ENCODE results near the gene HECW1.

Gene HECW1

DNA sequence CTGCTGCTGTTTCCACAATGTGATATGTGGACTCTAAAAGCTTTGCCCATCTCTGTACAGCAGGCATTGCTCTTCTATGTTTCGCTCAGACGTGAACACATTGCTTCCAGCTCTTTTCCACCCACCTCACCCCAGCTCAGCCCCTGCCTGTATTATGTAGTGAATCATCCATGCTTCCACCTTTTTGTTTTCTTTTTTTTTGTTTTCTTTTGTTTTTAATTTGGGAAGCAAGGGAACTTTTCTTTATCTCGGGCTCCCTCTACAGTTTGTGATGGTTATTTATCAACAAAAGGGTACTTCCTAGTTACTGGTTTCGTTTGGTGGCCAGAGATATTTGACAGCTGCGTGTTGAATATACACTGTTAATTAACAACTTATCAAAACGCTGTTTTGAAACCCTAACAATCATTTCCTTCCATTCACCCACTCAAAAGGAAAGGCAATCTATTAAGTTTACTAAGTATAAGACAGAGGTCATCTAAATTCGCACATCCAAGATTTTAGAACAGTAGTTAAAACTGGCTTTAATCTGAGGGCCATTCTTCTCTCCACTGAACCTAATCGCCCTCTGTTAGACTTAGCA is 342.6 kb downstream of the HECW1 start:
- peak overlapping the region; percentile 45 for H3K4me2 ChIP-seq (ENCODE audit: low read length)
- no peak overlapping the region for H3K9ac ChIP-seq (ENCODE audit: low read depth, low read length)

DNA sequence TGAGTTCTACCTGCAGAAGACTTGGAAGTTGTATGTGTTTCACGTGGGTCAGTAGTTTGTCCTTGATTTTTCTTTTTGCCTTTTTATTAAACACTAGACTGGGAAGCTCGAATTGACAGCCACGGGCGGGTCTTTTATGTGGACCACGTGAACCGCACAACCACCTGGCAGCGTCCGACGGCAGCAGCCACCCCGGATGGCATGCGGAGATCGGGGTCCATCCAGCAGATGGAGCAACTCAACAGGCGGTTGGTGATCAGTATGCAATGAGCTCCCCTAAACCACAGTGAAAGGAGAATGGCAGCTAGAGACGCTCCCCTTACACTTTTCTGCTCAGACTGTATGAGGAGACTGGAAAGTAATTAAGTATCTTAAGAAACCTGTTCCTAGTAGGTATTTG is 343.8 kb downstream of the HECW1 start:
- Histone ChIP-seq H3K4me2 (ENCODE audit: low read length) (no peak overlapping the region), H3K27me3 (ENCODE audit: control insufficient read depth, insufficient read depth, low read length) (peaks cover 51% of the 10 kb centered on the region), H3K9ac (ENCODE audit: low read depth, low read length) (no peak overlapping the region), H3K4me3 (ENCODE audit: low read length) (no peak overlapping the region), H3K36me3 (ENCODE audit: insufficient read depth, low read length) (no peaks in the 10 kb centered on the region), H3K9me3 (replicated peaks; ENCODE audit: low read length) (no peaks in the 10 kb centered on the region), H3K4me1 (ENCODE audit: control insufficient read depth, insufficient read depth, low read length) (peaks cover 3% of the 10 kb centered on the region)

More for the DNA sequence above, 342.6 kb downstream of the HECW1 start:
- Histone ChIP-seq H3K36me3 (ENCODE audit: insufficient read depth, low read length) (no peaks in the 10 kb centered on the region), H3K27me3 (ENCODE audit: control insufficient read depth, insufficient read depth, low read length) (peaks cover 49% of the 10 kb centered on the region), H3K9me3 (replicated peaks; ENCODE audit: low read length) (no peaks in the 10 kb centered on the region), H3K4me1 (ENCODE audit: control insufficient read depth, insufficient read depth, low read length) (peaks cover 3% of the 10 kb centered on the region), H3K4me3 (ENCODE audit: low read length) (no peak overlapping the region)

DNA sequence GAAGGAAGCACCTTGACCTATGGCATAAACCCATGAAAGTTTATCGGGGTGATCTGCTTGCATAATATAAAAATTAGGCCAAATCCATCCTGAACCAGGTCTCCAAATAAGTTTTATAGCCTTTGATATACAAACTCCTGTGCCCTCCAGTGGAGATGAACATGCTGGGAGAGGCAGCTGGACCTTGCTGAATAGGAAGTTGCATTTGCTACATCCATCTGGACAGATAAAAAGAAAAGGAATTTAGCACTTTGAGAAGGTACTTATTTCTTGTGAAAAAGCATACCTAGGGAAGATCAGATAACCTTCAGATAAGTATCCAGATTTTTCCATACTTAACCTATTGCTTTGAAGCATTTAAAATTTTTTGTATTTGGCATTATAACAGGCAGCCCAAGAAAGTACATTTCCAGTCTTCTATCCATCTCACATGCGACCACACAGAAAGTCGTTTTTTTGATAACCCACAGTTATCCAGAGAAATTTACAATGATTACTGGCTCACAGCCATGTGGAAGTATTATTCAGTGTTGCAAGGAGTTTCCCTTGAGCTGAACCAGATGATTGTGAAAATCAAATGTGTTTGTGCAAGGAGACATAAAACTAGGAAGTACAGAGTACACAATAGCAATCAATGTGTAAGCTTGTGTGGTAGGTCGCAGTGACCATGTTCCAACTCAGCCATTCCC is 346.0 kb downstream of the HECW1 start:
- Histone ChIP-seq H3K4me3 (ENCODE audit: low read length) (no peak overlapping the region), H3K9me3 (replicated peaks; ENCODE audit: low read length) (no peaks in the 10 kb centered on the region), H3K4me1 (ENCODE audit: control insufficient read depth, insufficient read depth, low read length) (peaks cover 3% of the 10 kb centered on the region), H3K27me3 (ENCODE audit: control insufficient read depth, insufficient read depth, low read length) (peaks cover 61% of the 10 kb centered on the region), H3K36me3 (ENCODE audit: insufficient read depth, low read length) (no peaks in the 10 kb centered on the region), H3K4me2 (ENCODE audit: low read length) (no peak overlapping the region), H3K9ac (ENCODE audit: low read depth, low read length) (no peak overlapping the region)

DNA sequence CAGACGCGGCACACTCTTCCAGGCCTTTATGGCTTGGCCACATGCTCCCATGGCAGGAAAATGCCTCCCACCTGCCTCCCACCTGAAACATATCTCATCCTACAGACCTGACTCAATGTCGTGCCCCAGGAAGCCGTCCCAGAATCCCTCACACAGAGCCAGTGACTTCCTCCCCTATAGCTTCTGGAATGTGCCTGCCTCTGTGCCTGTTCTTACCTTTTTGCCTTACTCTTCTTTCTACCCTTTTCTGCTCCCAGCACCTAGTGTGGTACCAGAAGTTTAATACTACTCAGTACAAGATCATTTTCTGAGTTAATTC is 346.5 kb downstream of the HECW1 start:
- no peaks in the 10 kb centered on the region for H3K9me3 ChIP-seq (replicated peaks; ENCODE audit: low read length)
- H3K4me2 ChIP-seq (ENCODE audit: low read length), result no peak overlapping the region
- H3K4me3 ChIP-seq (ENCODE audit: low read length), result no peak overlapping the region
- peaks cover 62% of the 10 kb centered on the region for H3K27me3 ChIP-seq (ENCODE audit: control insufficient read depth, insufficient read depth, low read length)
- H3K9ac ChIP-seq (ENCODE audit: low read depth, low read length), result no peak overlapping the region
- no peaks in the 10 kb centered on the region for H3K36me3 ChIP-seq (ENCODE audit: insufficient read depth, low read length)
- H3K4me1 ChIP-seq (ENCODE audit: control insufficient read depth, insufficient read depth, low read length), result peaks cover 7% of the 10 kb centered on the region

DNA sequence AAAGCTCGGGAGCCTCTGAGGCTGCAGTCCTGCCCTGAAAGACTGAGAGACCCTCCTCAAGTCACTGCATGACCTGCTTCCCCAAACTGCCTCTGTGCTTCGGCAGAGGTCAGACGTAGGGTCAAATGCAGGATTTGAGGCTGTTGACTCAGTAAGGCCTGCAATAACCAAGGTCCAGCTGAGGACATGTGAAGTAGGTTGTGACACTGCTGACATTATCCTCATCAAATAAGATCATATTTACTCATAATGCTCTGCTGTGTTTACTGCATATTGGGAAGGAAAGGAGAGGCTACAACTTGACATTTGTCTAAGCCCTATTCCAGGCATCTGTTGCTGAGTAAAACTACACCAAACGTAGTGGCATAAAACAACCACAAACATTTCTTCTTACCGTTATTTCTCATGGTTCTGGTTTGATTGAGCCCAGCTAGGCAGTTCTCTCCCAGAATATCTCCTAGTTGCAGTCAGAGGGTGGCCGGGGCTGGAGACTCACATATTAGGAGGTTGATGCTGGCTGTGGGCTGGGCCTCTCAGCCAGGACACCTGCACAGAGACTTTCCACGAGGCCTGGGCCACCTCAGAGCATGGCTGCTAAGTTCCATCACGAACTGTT is 348.4 kb downstream of the HECW1 start:
- Histone ChIP-seq H3K4me3 (ENCODE audit: low read length) (no peak overlapping the region), H3K4me1 (ENCODE audit: control insufficient read depth, insufficient read depth, low read length) (peaks cover 4% of the 10 kb centered on the region), H3K27me3 (ENCODE audit: control insufficient read depth, insufficient read depth, low read length) (peaks cover 73% of the 10 kb centered on the region), H3K9ac (ENCODE audit: low read depth, low read length) (no peak overlapping the region), H3K36me3 (ENCODE audit: insufficient read depth, low read length) (no peaks in the 10 kb centered on the region), H3K9me3 (replicated peaks; ENCODE audit: low read length) (no peaks in the 10 kb centered on the region), H3K4me2 (ENCODE audit: low read length) (no peak overlapping the region)

DNA sequence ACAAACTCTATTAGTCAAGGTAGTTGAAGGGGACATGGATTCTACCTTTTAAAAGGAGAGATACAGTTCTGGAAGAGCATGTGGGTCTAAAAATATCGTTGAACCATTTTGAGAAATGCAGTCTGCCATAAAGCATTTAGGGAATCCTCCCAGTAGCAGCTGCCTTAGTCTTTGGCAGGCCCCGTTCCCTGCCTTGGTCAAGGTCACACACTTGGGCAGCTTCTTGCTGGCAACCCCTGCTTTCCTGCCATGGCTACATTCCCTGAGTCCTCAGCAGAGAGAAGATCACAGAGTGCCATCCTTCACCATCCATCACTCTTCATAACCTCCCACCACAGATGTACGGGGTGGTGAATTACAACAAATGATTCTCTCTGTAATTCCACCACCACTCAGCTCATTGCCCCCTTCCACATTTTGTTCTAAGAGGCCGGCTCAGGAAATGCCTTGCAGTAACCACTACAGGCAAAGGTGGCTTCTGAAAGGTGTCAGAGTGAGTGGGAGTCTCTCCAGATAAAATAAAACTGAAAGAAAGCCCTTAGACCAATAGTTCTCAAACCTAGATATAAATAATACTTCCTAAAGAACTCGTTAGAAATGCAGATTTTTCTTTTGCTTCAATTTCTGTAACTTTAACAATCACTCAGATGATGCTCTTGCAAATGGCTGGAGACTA is 349.0 kb downstream of the HECW1 start:
- no peaks in the 10 kb centered on the region for H3K36me3 ChIP-seq (ENCODE audit: insufficient read depth, low read length)
- H3K4me3 ChIP-seq (ENCODE audit: low read length), result no peak overlapping the region
- H3K27me3 ChIP-seq (ENCODE audit: control insufficient read depth, insufficient read depth, low read length), result peaks cover 73% of the 10 kb centered on the region
- H3K4me1 ChIP-seq (ENCODE audit: control insufficient read depth, insufficient read depth, low read length), result peaks cover 4% of the 10 kb centered on the region
- no peaks in the 10 kb centered on the region for H3K9me3 ChIP-seq (replicated peaks; ENCODE audit: low read length)
- H3K9ac ChIP-seq (ENCODE audit: low read depth, low read length), result no peak overlapping the region
- no peak overlapping the region for H3K4me2 ChIP-seq (ENCODE audit: low read length)

DNA sequence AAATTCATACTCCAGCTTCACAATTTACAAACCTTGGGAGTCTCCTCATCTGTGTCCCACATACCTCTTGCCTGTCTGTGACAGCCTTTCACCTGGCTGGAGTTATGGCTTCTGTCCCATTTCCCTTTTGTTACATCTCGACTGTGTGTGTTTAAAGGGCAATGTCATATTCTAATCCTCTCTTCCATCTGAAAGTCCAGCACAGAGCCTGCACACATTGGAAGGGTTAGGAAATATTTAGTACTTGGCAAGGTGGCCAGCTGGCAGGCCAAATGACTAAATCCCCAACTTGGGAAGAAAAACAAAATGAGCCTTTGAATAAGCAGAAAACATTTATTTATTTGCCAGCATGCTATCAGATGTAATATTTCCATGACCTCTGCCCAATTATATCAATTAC is 350.4 kb downstream of the HECW1 start:
- H3K4me1 ChIP-seq (ENCODE audit: control insufficient read depth, insufficient read depth, low read length), result peaks cover 6% of the 10 kb centered on the region
- no peak overlapping the region for H3K9ac ChIP-seq (ENCODE audit: low read depth, low read length)
- H3K4me3 ChIP-seq (ENCODE audit: low read length), result no peak overlapping the region
- H3K27me3 ChIP-seq (ENCODE audit: control insufficient read depth, insufficient read depth, low read length), result peaks cover 72% of the 10 kb centered on the region
- H3K36me3 ChIP-seq (ENCODE audit: insufficient read depth, low read length), result no peaks in the 10 kb centered on the region
- H3K9me3 ChIP-seq (replicated peaks; ENCODE audit: low read length), result no peaks in the 10 kb centered on the region
- H3K4me2 ChIP-seq (ENCODE audit: low read length), result no peak overlapping the region

DNA sequence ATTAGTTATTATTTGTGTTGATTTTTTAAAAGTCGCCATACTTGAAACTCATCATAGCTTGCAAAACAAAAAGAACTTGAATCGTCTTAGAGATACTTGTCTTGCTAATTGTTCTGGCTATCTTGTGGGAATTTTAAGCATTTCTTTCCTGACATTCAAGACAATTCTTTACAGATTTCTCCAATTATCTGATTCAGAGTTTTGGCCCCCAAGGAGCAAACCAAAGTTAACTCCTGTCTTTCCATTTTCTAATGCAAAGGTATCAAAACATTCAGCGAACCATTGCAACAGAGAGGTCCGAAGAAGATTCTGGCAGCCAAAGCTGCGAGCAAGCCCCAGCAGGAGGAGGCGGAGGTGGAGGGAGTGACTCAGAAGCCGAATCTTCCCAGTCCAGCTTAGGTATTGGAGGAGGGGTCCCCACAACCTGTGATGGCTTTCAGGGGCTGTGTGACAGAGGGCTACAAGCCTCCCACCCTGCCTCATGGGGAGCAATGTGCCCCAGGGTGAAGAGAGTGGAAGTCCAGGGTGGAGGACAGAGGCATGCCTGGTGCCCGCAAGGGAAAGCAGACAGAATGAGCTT is 351.0 kb downstream of the HECW1 start:
- no peaks in the 10 kb centered on the region for H3K9me3 ChIP-seq (replicated peaks; ENCODE audit: low read length)
- H3K4me3 ChIP-seq (ENCODE audit: low read length), result no peak overlapping the region
- no peaks in the 10 kb centered on the region for H3K36me3 ChIP-seq (ENCODE audit: insufficient read depth, low read length)
- H3K4me1 ChIP-seq (ENCODE audit: control insufficient read depth, insufficient read depth, low read length), result peaks cover 6% of the 10 kb centered on the region
- peak overlapping the region; percentile 2 for H3K4me2 ChIP-seq (ENCODE audit: low read length)
- H3K27me3 ChIP-seq (ENCODE audit: control insufficient read depth, insufficient read depth, low read length), result peaks cover 66% of the 10 kb centered on the region
- H3K9ac ChIP-seq (ENCODE audit: low read depth, low read length), result no peak overlapping the region

DNA sequence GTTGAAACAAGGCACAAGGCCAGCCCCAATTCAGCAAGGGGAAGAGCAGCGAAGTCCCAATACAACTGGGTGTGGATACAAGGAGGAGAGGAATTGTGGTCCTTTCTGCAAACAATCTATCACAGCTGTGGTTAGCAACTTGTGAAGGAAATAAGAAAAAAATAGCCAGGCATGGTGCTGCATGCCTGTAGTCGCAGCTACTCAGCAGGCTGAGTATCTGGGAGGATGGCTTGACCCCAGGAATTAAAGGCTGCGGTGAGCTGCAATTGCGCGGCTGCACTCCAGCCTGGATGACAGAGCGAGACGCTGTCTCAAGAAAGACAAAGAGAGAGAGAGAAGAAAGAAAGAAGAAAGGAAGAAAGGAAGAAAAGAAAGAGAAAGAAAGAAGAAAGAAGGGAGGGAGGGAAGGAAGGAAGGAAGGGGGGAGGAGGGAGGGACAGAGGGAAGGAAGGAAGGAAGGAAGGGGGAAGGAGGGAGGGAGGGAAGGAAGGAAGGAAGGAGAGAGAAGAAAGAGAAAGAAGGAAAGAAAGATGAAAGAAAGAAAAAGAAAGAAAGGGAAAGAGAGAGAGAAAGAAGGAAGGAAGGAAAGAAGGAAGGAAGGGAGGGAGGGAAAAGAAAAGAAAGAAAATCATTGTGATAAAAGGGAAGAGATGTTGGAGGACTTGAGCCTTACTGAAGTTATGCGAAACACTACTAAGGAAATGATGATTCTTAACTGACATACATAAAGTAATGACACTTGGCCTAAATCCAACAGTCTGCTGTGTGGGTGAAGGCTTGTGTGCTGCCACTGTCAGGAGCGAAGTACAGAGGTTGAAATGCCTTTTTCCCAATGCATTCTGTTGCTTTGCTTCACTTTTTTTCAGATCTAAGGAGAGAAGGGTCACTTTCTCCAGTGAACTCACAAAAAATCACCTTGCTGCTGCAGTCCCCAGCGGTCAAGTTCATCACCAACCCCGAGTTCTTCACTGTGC is 353.4 kb downstream of the HECW1 start:
- Histone ChIP-seq H3K4me2 (ENCODE audit: low read length) (no peak overlapping the region), H3K36me3 (ENCODE audit: insufficient read depth, low read length) (no peaks in the 10 kb centered on the region), H3K9ac (ENCODE audit: low read depth, low read length) (no peak overlapping the region), H3K9me3 (replicated peaks; ENCODE audit: low read length) (no peaks in the 10 kb centered on the region), H3K4me3 (ENCODE audit: low read length) (no peak overlapping the region), H3K27me3 (ENCODE audit: control insufficient read depth, insufficient read depth, low read length) (peaks cover 60% of the 10 kb centered on the region), H3K4me1 (ENCODE audit: control insufficient read depth, insufficient read depth, low read length) (peaks cover 6% of the 10 kb centered on the region)

DNA sequence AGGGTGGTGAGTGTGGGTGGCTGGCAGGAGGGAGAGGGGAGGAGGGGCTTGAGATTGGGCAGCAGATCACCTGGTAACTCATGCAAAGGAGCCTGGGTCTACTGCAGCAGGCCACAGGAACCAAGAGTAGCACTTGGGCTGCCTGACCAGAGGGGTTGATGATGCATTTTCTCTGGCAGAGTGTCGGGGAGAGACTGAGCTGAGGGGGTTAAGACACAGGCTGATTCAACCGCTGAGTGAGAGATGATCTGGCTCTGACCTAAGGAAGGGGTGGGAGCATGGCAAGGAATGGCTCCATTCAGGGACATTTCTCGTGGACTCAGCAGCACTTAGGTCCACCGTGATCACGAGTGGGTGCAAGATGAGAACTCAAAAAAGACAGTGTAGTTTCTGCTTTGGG is 355.0 kb downstream of the HECW1 start:
- Histone ChIP-seq H3K4me2 (ENCODE audit: low read length) (no peak overlapping the region), H3K9me3 (replicated peaks; ENCODE audit: low read length) (no peaks in the 10 kb centered on the region), H3K4me1 (ENCODE audit: control insufficient read depth, insufficient read depth, low read length) (peaks cover 6% of the 10 kb centered on the region), H3K4me3 (ENCODE audit: low read length) (no peak overlapping the region), H3K27me3 (ENCODE audit: control insufficient read depth, insufficient read depth, low read length) (peaks cover 53% of the 10 kb centered on the region), H3K36me3 (ENCODE audit: insufficient read depth, low read length) (no peaks in the 10 kb centered on the region), H3K9ac (ENCODE audit: low read depth, low read length) (no peak overlapping the region)

Measured in skeletal muscle satellite cell (primary cell).